T-helper 1 cell (primary cell): ENCODE data around the gene USP11.

Experiments
- DNase-seq, 5 donors: peaks; one replicate each; pipeline ENCODE4 v3.0.0-alpha.2; 2012 to 2020
- total RNA-seq, 4 donors: gene quantifications; one replicate each; lab custom pipeline; 2026; lab: John Stamatoyannopoulos, UW

The USP11 gene
- 29.8 to 41.4 (median 38.1) reads per million in 4 donors for total RNA-seq

DNA sequence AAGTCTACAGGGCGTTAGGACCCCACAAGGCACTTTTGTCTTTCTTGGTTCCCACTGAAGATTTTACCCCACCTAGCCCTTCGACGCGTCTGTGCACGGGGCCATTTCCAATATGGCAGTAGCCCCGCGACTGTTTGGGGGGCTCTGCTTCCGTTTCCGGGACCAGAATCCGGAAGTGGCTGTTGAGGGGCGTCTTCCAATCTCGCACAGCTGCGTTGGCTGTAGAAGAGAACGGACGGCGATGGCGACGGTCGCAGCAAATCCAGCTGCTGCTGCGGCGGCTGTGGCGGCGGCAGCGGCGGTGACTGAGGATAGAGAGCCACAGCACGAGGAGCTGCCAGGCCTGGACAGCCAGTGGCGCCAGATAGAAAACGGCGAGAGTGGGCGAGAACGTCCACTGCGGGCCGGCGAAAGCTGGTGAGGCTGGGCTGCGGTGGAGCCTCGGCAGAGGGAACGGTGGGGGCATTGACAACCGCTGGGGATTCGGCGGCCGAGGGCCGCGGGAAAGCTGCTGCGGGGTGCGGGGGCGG is at the start of gene USP11:
TSS of gene USP11 (plus strand) at position 207 of the 530 bp plus-strand sequence. CDS start at position 242, 35 bp downstream.
- peak in 4 of 5 donors; percentile 13 to 47 (median 26) for DNase-seq

DNA sequence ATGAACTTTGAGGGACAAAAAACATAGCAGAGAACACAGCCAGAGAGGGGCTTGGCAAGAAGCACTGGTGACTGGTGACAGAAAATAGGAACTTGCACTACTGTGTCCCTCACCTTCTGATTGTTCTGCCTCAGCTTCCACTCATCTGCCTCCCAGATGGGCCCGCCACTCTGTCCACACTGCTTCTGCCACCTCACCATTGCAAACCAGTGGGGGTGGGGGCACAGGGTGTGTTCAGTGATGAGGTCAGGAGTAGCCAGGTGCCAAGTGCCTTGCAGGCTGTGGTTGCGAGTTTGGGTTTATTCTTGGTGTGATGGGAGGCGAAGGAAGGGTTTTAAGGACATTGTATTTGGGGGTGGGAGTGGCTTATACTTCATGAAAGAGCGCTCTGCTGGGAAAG is 48.3 kb upstream of the USP11 start:
- DNase-seq = no peak

DNA sequence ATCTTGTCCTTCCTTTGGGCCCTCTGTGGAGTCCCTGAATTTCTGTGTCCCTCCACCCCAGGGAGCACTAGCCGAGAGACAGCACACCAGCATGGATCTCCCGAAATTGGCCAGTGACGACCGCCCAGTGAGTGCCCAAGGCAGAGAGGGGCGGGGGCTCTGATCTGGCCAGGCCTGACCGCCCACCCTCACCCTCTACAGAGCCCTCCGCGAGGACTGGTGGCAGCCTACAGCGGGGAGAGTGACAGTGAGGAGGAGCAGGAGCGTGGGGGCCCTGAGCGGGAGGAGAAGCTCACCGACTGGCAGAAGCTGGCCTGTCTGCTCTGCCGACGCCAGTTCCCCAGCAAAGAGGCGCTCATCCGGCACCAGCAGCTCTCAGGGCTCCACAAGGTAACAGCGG is 47.6 kb upstream of the USP11 start:
- DNase-seq = no peak

DNA sequence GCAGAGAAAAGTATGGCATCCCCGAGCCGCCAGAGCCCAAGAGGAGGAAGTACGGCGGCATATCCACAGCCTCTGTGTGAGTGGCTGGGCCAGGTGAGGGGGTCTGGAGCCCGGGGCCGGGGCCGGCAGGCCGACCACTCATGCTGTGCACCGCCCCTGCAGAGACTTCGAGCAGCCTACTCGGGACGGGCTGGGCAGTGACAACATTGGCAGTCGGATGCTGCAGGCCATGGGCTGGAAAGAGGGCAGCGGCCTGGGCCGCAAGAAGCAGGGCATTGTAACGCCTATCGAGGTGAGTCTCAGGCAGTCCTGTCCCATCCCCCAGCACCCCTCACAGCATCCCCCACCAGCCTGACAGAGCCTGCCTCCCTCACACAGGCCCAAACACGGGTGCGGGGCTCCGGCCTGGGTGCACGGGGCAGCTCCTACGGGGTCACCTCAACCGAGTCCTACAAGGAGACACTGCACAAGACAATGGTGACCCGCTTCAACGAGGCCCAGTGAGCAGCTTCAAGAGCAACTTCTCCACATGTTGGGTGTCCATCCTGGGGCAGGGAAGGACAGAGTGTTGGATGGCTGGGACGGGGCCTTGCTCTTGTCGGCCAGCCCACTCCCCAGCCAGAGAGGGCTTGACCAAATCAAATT is 46.6 kb upstream of the USP11 start:
- no peak for DNase-seq

DNA sequence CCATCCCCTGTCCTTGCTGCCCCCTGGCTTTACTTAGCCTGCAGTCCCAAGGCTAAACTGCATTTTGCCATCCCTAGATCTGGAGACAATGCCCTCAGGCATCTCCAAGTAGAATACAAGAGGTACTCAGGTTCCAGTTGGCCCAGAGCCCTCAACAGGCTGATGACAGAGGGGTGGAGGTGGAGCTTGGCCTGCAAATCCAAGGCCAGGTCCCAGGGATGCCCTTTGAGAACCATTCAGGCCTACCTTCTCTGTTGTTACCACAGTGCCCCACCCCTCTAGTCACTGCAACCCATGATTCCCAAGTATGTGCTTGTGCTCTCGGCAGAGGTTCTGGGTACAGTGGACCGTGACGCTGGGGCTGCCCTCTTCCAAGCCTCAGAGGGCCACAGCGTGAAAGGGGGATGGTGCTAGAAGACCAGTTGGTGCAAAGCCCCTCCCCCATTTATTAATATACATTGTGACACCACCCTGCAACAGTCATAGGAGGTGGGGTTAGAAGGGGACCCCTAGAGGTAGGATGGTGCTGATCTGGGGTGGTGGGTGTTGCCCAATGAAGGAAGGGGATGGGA is 45.6 kb upstream of the USP11 start:
- no peak for DNase-seq

DNA sequence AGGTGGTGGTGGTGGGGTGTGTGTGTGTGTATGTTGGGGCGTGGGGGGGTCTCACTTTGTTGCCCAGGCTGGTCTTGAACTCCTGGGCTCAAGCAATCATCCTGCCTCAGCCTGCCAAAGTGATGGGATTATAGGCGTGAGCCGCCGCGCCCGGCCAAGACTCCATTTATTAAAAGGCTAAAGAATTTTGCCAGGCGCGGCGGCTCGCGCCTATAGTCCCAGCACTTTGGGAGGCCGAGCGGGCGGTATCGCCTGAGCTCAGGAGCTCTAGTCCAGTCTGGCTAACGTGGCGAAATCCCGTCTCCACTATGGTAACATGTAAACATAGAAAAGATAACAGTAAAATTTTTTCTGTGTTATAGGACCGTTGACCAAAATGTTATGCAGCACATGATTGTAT is 42.9 kb upstream of the USP11 start:
- no peak for DNase-seq

DNA sequence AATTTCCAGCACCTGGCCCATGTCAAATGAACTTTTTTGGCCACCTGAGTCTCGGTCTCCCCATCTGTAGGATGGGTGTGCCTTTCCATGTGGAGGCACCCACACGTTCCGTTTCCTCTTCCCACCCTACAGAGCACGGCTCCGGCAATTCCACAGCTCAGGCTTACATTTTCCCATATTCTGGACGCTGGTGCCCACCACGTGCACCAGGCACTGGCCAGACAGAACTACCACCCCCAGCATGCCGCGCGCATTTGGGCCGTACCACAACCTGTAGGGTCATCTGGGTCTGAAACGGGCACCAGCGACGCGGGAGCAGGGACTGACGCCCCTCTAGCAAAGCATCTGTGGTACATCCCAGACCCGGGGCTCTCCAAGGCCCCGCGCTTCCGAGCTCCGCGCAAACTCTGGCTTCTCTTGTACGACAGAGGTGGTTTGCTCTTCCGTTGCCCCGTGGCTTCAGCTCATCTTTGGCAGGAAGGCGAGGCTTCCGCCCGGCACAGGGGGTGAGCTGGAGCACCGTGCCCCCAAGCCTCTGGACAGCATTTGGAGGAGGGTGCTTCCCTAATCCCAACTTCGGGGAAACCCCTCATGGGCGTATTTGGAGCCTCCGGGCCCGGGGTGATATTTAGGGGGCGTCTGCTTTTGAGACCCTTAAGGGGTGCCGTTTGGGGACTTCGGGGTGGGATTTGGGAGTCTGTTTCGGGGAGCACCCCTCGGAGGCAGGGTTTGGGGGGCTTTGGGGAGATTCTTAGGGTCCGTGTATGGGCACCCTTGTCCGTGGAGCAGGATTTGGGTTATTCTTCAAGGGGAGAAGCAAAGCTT is 42.2 kb upstream of the USP11 start:
- DNase-seq = peak; percentile 53 to 91 (median 69)

DNA sequence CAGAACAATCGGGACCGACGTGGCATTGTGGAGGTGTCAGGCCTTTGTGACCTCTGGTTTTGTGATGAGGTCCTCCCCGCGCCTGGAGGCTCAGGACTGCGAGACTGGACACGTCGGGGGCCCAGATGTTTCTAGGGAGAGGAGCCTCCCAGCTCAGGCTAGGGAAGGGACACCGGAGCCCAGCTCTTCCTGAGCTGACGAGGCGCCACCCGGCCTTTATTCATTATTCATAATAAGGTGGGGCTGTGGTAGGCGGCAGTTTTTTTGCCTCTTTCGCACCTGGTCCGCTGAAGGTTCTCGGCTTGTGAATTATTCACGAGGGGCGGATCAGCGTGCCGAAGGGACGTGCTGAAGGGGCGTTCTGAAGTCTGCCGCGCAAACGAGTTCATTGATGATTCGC is 41.5 kb upstream of the USP11 start:
- DNase-seq = peak in 4 of 5 donors; percentile 17 to 51 (median 24)

DNA sequence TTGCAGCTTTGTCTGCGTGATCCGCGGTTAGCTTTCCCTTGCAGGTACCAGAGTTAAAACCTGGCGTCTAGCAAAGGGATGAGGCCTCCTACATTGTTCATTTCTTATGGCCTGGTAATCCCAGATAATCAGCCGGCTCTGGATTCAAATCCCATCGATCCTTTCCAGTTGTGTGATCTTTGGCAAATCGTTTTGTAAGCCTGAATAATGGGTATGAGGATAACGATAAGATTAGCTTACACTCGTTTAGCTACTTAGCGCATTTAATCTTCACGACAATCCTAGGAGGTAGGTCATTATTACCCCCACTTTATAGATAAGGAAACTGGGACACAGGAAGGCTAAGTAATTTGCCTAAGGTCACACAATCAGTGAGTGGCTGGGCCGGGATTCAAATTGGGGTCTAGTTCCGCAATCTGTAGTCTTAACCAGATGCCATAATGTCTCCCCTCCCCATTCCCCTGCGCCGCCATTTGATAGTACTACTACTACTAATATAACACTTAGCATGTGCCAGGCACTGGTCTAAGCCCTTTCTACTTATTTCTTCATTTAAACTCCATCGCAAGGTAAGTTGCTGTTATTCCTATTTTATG is 40.9 kb upstream of the USP11 start:
- DNase-seq = no peak

DNA sequence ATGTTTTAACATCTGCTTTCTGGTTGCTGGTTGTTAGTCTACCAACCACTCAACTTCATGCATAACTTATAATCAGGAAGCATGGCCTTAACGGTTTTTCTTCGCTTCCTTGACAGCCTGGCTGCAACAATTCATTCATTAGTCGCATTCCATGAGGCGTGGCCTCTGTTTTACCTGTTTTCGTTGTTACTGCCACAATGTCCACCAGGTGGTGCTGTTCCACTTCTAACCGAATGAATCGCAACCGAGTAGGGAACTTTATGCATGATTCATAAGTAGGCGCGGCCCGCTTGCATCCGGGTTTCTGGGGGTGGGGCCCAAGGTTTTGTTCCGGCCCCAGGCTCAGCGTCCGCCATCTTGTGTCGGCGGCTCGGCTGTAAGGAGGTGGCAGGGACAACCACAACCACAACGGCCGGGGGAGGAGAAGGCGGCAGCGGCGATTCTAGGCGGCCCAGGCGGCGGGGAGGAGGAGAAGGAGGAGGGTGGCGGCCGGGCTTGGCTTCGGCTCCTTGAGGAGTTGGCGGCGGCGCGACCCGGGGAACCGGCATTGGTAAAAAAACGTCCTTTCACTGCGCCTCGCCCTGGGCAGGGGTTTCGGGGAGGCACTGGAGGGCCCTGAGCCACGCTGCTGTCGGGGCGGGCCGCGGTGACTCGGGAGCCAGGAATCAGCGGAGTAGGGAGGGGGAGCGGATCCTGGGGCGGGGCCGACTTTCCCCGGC is 39.2 kb upstream of the USP11 start, which contains the start of gene UBA1:
TSS of gene UBA1 (plus strand) at position 355 of the 719 bp plus-strand sequence. CDS start 4,974 bp downstream, outside the sequence.
- DNase-seq = peak; percentile 78 to 97 (median 87)

DNA sequence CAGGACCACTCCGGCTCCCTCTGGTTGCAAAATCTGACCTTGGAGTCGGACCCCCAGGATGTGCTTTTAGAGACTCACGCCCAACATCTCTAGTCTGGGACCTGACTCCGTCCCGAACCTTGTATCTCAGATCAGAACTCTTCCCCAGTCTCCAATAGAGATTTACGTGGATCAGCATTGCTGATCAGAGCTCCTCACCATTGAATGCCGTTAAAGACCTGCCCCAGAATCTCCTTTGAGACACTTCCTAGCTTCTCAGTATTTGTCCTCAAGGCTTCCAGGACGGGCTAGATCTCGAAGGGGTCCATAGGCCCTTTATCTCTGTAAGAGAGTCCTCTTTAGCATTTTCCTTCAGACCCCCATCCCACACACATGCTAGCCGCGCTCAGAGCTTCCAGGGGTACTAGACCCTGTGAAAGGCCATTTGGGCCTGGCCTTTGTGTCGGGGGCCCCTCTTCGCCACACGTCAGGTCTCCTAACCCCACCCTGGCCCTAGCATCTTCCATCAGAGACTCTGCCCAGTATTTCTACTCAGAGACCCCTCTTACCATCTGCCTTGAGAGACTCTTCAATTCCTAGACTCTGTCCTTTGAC is 38.5 kb upstream of the USP11 start:
- no peak for DNase-seq

DNA sequence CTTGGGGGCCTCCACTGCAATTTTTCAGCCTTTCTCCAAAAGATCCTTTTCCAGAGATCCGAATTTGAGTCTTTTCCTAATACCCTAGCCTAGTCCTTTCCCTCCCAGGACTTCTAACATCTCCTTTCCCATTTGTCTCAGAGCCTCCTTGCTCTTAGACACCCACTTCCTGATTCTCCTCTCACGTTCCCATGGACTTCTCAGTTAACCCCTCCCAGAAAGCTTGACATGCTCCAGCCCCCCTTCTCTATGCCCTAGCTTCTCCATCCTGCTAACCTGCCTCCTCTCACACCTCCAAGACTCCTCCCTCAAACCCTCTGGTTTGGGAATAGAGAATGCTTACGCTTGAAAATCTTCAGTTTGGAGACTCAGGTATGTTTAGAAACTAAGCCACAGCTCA is 36.7 kb upstream of the USP11 start:
- no peak for DNase-seq

DNA sequence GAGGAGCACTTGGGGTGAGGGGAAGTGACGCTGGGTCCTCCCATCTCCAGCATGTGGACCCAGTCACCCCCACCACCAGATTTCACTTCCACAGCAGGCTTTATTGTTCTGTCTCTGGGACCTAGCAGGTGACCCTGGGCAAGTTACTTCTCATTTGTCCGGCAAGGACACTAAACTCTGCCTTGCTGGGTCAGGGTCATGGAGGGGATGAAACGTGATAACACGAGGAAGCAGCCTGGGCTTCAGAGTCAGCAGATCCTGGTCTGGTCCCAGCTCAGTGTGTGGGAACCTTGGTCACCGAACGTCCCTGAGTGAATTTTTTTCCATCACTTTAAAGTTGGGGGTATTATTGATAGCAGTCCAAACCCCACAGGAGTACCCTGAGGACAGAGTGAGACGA is 35.3 kb upstream of the USP11 start:
- no peak for DNase-seq

DNA sequence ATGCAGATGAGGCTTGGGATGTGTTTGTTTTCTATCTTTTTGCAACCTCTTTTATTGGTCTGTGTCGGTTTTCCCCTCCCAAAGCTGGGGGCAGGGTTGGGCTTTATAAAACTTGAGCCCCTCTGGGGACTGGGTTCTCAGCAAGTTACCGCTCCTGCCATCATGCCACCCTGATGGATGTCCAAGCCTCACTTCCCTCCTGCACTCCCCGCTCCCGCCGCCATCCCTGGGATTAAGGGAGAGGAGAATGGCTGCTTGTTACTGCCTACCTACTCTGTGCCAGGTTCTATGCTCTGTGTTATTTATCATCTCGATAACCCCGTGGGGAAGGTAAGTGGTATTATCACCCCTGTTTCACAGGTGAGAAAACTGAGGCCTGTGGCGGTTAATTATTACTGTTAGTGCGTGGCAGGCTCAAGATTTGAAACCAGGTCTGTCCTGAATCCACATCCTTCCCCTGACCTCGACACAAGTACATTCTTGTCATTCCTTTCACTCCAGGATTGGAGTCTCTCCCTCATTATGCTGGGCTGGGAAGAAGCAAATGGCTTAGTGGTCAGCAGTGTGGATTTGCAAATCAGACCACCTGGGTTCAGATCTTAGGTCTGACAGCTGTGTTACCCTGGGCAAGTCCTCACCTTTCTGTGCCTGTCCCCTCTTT is 34.7 kb upstream of the USP11 start:
- DNase-seq = no peak

DNA sequence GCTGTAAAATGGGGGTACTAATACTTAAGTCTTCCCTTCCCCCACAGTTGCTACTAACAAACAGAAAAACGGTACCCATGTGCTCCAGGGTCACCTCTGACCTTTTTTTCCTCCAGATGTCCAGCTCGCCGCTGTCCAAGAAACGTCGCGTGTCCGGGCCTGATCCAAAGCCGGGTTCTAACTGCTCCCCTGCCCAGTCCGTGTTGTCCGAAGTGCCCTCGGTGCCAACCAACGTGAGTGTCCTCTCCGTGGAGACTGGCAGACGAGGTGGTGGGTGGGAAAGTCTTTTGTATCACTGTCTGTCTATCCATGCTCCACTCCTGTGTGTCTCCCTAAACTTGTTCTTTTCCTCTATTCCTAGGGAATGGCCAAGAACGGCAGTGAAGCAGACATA is 34.1 kb upstream of the USP11 start:
- DNase-seq = no peak

DNA sequence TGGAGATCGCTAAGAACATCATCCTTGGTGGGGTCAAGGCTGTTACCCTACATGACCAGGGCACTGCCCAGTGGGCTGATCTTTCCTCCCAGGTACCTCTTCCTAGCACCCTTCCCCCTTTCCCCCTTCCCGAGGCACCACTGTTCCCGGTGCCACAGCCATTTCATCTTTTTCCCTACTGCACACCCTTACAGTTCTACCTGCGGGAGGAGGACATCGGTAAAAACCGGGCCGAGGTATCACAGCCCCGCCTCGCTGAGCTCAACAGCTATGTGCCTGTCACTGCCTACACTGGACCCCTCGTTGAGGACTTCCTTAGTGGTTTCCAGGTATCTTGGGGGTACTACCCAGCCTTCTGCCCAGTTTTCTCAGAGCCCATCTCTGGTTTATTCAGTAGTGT is 33.5 kb upstream of the USP11 start:
- DNase-seq = no peak

DNA sequence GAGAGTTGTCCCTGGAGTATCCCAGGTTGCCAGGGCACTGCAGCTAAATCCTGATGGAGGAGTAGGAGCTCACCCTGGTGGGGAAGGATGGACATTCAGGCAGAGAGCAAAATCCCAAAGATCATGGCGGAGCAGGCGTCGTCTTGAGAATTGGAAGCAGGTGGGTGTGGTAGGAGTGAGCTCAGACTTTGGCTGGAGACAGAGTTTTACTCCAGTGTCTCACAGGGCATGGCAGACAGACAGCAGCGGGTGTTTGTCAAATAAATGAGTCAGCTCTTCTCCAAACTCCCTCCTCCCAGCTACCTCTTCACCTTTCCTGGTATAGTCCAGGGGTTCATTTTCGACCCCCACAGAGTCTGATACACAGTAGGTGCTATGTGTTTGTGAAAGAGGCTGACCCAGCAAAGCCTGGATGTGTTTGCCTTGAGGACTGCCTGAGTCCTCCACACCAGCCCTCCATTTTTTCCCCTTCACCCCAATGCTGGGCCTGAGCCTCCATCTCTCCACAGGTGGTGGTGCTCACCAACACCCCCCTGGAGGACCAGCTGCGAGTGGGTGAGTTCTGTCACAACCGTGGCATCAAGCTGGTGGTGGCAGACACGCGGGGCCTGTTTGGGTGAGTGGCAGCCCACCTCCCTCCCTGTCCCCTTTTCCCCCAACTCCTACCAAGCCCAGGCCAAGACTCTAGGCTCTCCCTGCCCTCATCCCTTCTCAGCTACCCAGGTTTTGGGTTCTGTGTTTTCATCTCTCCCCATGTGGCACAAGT is 32.2 kb upstream of the USP11 start:
- DNase-seq = no peak

DNA sequence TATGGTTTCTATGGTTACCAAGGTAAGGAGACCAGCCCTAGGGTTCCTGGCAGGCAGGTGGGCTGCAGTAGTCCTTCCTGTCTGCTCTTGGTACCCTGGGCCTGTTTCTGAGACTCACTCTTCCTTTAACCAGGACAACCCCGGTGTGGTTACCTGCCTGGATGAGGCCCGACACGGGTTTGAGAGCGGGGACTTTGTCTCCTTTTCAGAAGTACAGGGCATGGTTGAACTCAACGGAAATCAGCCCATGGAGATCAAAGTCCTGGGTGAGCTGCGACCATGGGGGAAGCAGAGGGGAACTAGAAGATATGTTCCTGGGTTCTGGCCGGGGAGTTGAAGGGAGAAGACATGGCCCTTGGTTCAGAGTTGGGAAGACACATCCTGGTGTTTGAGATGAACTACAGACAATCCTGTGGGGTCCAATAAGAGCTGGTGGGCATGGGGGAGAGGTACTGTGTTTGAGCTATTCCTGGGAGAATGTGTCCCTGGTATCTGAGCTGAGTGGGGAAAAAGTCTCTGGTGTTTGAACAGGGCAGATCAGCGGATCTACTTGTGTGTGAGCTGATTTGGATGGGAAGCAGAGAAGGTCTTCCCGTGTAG is 31.4 kb upstream of the USP11 start:
- DNase-seq = no peak

DNA sequence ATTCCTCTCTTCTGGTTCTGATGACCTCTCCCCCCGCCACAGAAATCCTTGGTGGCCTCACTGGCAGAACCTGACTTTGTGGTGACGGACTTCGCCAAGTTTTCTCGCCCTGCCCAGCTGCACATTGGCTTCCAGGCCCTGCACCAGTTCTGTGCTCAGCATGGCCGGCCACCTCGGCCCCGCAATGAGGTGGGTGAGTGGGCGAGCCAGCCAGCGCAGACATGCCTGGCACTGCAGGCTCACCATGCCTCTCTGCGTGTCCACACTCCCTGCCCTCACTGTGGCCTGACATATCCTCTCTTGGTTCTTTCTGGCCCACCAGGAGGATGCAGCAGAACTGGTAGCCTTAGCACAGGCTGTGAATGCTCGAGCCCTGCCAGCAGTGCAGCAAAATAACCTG is 30.5 kb upstream of the USP11 start:
- no peak for DNase-seq

DNA sequence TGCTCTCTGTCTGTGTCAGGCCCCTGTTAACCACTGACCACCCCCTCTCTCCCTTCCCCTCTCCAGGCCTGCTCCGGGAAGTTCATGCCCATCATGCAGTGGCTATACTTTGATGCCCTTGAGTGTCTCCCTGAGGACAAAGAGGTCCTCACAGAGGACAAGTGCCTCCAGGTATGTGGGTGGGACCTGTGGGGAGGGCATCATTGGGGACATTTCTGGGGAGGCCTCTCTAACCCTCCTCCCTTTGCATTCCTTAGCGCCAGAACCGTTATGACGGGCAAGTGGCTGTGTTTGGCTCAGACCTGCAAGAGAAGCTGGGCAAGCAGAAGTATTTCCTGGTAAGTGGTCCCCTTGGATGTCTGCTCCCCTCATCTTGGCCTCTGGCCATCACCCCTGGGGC is 29.9 kb upstream of the USP11 start:
- DNase-seq = no peak
